Right lobe of liver (tissue), 6 donors: ENCODE data around the gene CAPZB. TPM values are rescaled to one million over a fixed set of nuclear protein-coding genes. Genes with fewer than 3 reads are reported as not detected.
A peak's percentile ranks its signal among the peaks of the same experiment; 100 is the strongest.

Source experiments
- ATAC-seq, 4 donors: fragments of 200-7000 bp; cut with Tn5 transposase; one replicate each; pipeline ENCODE4 v1.9.1; 2020; ENCODE audit warnings: mild to moderate bottlenecking in 4 of 4, moderate library complexity in 4 of 4
- DNase-seq, 3 donors: peaks; one replicate each; pipeline ENCODE4 v3.0.0-alpha.2; 2020
- H3K27ac ChIP-seq, 3 donors: fragments of 200-600 bp; one replicate each; pipeline ENCODE4 v1.8.0; 2022
- H3K27me3 ChIP-seq, 2 donors: fragments of 200-600 bp; one replicate each; pipeline ENCODE4 v1.8.0; 2022
- H3K36me3 ChIP-seq, 4 donors: fragments of 200-600 bp; sonication (generic) in 1 of 4; one replicate each; pipeline versions ENCODE4 v1.5.1 to v1.8.0; 2017 to 2022; ENCODE audit warnings: control low read depth in 1 of 4
- H3K4me1 ChIP-seq, 4 donors: fragments of 200-600 bp; sonication (generic) in 1 of 4; one replicate each; pipeline versions ENCODE4 v1.5.1 to v1.8.0; 2017 to 2022; ENCODE audit warnings: control low read depth in 1 of 4
- H3K4me3 ChIP-seq, 3 donors: fragments of 200-600 bp; one replicate each; pipeline ENCODE4 v1.8.0; 2022
- H3K9me3 ChIP-seq, 4 donors: fragments of 200-600 bp; sonication (generic) in 1 of 4; one replicate each; pipeline versions ENCODE4 v1.5.1 to v1.8.0; 2017 to 2022; ENCODE audit warnings: control low read depth in 1 of 4
- POLR2A ChIP-seq: fragments of 450-650 bp; IDR thresholded peaks from one replicate; pipeline ENCODE4 v1.6.1; 2017; ENCODE audit warnings: antibody characterized with exemption, mild to moderate bottlenecking
- WGBS: methylation state at CpG from one replicate; pipeline ENCODE4 v1.1.6; 2018; ENCODE audit warnings: low coverage, low lambda C conversion rate; ENCODE audit not compliant: insufficient coverage; ENCODE audit errors: missing lambda C conversion rate; 5-methylcytosine and 5-hydroxymethylcytosine counted together
- intact Hi-C, 2 donors: fragments of 100-400 bp; cut with DNase I; formaldehyde crosslinking; loops; one replicate each; pipeline versions ENCODE4 v1.11.2 to v1.14.1; 2022
- total RNA-seq, 6 experiments: library from RNA; depleted of rRNA in 2 of 6; stranded (reverse); fragments of >200 nt in 2 of 6; fragmentation: NEBNext Ultra II Directional in 3 of 6; extraction: Animal tissue kit (Norgen Biotek cat#: 25700) in 3 of 6; gene quantifications; one replicate each; pipeline versions ENCODE4 v1.1.0 to v1.2.4, GENCODE V29; 2016 to 2023
- TF ChIP-seq, protein P1 (sequence below), 4 donors: fragments of 200-600 bp in 3 of 4; fragments of 450-650 bp in 1 of 4; IDR thresholded peaks; one replicate each; pipeline versions ENCODE4 v1.5.1 to v1.8.0; 2016 to 2022; ENCODE audit warnings: antibody characterized with exemption in 4 of 4, mild to moderate bottlenecking in 2 of 4
- donor health status: DM: no; HTN: yes; CAD: no.
- donor health status: DM: no; HTN: no; CAD: no.
- donor health status: DM: no; HTN: no; CAD: no.
- donor health status: DM: no; HTN: yes; CAD: no.
- donor health status: DM: no; HTN: yes; CAD: no.

Gene CAPZB
- total RNA-seq, 6 experiments from 2014 or later: 53.5 to 117 (median 88.0) TPM

DNA sequence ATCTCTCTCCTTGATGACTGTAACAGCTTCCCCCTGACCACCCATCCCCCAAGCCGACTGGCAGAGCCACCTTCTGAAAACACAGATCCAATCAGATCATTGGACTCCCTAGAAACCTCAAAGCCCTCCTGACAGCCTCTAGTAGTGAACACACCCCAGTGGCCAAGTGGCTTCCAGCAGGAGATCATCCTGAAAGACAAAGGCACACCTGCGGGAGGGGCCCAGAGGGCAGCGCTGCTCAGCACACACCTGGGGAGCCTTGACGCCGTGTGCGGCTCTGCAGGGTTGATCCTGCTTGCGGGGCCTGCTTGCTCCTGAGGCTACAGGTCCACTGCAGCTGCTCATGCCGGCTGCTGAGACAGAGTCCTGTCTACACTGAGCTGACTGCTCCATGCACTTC, 131.7 kb downstream of the CAPZB start:
- intact Hi-C loops: no loop called here
- no peaks in the 10 kb centered on the region for H3K4me1 ChIP-seq
- DNase-seq: no peak
- H3K4me3 ChIP-seq: no peak overlapping the region
- H3K36me3 ChIP-seq: peaks cover 0 to 53% (median 22%) of the 10 kb centered on the region in 4 donors
- H3K27me3 ChIP-seq: no peaks in the 10 kb centered on the region
- no peak overlapping the region for H3K27ac ChIP-seq
- no peak for ATAC-seq
- TF ChIP-seq, protein P1, sequence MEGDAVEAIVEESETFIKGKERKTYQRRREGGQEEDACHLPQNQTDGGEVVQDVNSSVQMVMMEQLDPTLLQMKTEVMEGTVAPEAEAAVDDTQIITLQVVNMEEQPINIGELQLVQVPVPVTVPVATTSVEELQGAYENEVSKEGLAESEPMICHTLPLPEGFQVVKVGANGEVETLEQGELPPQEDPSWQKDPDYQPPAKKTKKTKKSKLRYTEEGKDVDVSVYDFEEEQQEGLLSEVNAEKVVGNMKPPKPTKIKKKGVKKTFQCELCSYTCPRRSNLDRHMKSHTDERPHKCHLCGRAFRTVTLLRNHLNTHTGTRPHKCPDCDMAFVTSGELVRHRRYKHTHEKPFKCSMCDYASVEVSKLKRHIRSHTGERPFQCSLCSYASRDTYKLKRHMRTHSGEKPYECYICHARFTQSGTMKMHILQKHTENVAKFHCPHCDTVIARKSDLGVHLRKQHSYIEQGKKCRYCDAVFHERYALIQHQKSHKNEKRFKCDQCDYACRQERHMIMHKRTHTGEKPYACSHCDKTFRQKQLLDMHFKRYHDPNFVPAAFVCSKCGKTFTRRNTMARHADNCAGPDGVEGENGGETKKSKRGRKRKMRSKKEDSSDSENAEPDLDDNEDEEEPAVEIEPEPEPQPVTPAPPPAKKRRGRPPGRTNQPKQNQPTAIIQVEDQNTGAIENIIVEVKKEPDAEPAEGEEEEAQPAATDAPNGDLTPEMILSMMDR (IDR thresholded peaks at IDR 0.05): no peak
- TF ChIP-seq POLR2A: no peak
- H3K9me3 ChIP-seq: no peaks in the 10 kb centered on the region
- no CpG with 5 or more reads among the region's 8 CpGs for WGBS

DNA sequence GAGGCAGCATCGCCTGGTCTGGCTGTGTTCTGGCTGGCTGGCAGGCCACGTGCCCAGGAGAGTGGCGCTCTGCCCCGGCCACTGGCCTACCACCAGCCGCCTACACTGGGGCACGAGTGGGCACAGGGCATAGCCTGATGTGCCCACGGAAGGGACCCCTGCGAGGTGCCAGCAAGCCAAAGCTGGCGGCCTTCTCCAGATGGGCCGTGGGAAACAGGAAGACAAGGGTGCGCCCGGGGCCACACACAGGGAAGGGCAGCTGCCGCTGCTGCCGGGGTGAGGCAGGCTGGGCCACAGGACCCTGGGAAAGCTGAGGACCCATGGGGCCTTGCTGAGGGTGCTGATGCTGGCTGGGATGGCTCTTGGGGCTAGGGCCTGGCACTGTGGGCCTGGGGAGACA, 132.5 kb downstream of the CAPZB start:
- no peak overlapping the region for H3K4me3 ChIP-seq
- H3K4me1 ChIP-seq: no peaks in the 10 kb centered on the region
- no CpG with 5 or more reads among the region's 14 CpGs for WGBS
- DNase-seq (peak in 1 of 3 donors; percentile 48), ATAC-seq (no peak)
- no peak overlapping the region for H3K27ac ChIP-seq
- H3K27me3 ChIP-seq: no peaks in the 10 kb centered on the region
- H3K9me3 ChIP-seq: no peaks in the 10 kb centered on the region
- intact Hi-C loops: no loop called here
- no peak for TF ChIP-seq POLR2A
- TF ChIP-seq, protein P1 (IDR thresholded peaks at IDR 0.05): no peak
- H3K36me3 ChIP-seq: peaks cover 0 to 53% (median 22%) of the 10 kb centered on the region in 4 donors

DNA sequence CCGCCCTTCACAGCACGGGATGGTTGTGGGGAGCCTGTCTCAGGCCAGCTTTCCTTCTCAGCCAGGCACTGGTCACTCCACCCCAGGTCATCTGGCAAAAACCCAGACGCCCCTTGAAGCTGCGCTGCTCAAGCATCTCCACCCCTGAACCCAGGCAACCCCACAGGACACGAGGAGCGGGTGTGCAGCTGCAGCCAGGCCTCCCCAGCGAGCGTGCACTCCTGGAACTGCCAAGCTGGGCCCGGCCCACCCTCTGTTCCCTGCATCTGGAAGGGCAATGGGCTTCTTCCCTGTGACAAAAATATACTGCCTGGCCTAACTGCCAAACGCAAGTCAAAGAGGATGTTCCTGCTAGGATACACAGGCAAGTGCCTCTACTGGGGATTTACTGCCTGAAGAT, 133.5 kb downstream of the CAPZB start:
- DNase-seq (peak in 1 of 3 donors; percentile 43), ATAC-seq (no peak)
- Histone ChIP-seq H3K27ac (no peak overlapping the region), H3K4me3 (no peak overlapping the region), H3K9me3 (no peaks in the 10 kb centered on the region), H3K36me3 (peaks cover 0 to 53% (median 22%) of the 10 kb centered on the region in 4 donors), H3K27me3 (no peaks in the 10 kb centered on the region), H3K4me1 (no peaks in the 10 kb centered on the region)
- intact Hi-C loops: no loop called here
- TF ChIP-seq, protein P1 (IDR thresholded peaks at IDR 0.05): no peak
- TF ChIP-seq POLR2A: no peak
- WGBS: 89% methylated on average over 6 of the region's 10 CpGs

DNA sequence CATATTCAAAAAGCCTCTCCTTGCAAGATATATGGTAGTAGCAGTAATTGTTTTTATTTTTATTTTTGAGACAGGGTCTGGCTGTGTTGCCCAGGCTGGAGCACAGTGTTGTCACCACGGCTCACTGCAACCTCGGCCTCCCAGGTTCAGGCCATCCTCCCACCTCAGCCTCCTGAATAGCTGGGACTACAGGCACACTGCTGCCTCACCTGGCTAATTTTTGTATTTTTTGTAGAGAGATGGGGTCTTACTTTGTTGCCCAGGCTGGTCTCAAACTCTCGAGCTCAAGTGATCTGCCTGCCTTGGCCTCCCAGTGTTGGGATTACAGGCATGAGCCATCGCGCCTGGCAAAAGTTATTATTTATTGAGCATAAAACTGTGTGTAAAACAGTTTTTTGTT, 134.8 kb downstream of the CAPZB start:
- 93% methylated on average over 5 of the region's 5 CpGs for WGBS
- intact Hi-C loops: no loop called here
- TF ChIP-seq POLR2A: no peak
- TF ChIP-seq, protein P1 (IDR thresholded peaks at IDR 0.05): no peak
- Histone ChIP-seq H3K9me3 (no peaks in the 10 kb centered on the region), H3K36me3 (peaks cover 0 to 41% (median 13%) of the 10 kb centered on the region in 4 donors), H3K27ac (no peak overlapping the region), H3K27me3 (no peaks in the 10 kb centered on the region), H3K4me1 (no peaks in the 10 kb centered on the region), H3K4me3 (no peak overlapping the region)
- DNase-seq (no peak), ATAC-seq (no peak)

DNA sequence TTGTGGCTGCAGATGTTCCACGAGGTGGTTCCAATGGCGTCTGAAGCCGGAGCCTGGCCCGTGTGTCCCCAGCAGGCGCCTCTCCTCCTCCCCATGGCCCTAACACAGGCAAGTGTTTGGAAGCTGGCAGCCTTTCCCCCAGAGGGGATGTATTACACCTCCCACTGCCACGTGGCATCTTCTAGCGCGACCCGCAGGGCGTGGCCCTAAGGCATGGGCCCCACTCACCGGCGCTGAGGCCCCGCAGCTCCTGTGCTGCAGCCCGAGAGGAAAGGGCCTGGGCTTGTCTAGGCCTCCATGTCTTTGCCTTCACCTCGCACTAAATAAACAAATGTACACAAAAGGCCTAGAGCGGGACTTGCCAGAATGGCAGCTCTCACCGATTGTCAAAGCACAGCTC, 135.3 kb downstream of the CAPZB start:
- H3K9me3 ChIP-seq: no peaks in the 10 kb centered on the region
- TF ChIP-seq, protein P1 (IDR thresholded peaks at IDR 0.05): no peak
- TF ChIP-seq POLR2A: no peak
- intact Hi-C loops: loop anchor here (10.0 kb wide), 1 partner anchor 305 kb away; no protein-coding TSS in a partner anchor
- no peak overlapping the region for H3K4me3 ChIP-seq
- no peaks in the 10 kb centered on the region for H3K4me1 ChIP-seq
- no peak overlapping the region for H3K27ac ChIP-seq
- WGBS: 84% methylated on average over 6 of the region's 17 CpGs
- no peaks in the 10 kb centered on the region for H3K27me3 ChIP-seq
- DNase-seq (no peak), ATAC-seq (no peak)
- peaks cover 0 to 37% (median 10%) of the 10 kb centered on the region in 4 donors for H3K36me3 ChIP-seq
